ENCODE results near the gene GHR.

GHR gene

DNA sequence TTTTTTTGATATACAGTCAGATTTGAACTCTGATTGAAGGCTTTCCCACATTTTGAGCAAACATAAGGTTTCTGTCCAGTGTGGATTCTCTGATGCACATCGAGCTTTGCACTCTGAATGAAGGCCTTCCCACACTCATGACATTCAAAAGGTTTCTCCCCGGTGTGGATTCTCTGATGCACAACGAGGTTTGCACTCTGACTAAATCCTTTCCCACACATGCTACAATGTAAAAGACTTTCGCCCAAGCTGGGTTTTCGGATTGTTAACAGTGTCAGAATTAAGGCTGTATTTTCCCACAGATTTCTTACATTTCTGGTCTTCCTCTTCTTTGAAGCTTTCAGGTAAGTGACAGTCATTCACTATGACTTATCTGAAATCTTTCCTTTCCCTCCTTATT lies 44.3 kb downstream of the GHR start:
- DNase-seq: no peak

- DNase-seq: no peak
Observed at GRCh38 chr5:42467981-42468524, 44.8 kb downstream of the GHR start.

DNA sequence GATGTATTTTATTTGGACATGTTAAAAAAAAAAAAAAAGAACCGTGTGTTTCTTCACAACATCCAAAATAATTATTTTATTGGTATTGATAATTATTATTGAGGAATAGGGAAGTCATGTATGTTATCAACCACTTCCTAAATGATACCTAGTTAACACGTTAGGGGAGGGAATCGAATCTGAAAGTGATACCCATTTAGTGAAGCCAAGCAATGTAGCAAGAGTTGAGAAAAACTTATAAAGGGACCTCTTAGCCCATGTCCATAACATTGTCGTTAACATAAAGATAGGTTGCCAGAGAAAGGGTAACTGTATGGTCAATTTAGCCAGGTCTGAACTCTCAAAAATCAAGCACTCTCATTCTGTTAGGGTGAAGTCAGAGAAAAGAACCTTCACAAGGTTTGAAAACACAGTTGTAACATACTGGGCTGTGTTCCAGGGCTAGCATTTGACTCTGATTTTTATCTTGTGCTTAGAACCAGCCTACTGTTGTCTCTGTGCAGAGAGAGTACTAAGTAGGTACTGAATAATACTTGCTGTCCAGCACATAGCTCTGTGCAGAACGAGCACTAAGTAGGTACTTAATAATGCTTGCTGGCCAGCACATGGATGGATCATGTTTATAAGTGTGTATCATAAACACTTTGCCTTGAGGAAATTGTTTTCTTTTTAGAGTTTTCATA lies 60.4 kb downstream of the GHR start:
- no peak for DNase-seq

- DNase-seq: no peak
Observed at GRCh38 chr5:42487077-42487476, 63.8 kb downstream of the GHR start.

DNA sequence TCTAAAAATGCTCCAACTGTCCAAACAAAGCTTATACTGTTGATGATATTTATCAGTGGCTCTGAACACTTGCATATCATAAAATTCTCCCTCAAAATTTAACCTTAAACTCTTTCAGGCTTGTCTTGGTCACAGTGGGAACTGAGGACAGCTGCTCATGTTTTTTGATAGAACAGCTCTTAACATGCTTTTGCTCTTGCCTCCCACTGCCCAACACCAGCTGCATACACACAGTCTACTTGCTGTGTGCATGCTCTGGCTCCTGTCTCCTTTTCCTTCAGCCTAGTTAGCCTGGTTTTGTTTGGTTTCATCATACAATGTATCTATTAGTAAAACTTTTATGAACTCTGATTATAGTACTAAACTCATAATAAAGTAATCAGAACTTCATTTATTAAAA lies 64.6 kb downstream of the GHR start:
- DNase-seq: no peak

DNA sequence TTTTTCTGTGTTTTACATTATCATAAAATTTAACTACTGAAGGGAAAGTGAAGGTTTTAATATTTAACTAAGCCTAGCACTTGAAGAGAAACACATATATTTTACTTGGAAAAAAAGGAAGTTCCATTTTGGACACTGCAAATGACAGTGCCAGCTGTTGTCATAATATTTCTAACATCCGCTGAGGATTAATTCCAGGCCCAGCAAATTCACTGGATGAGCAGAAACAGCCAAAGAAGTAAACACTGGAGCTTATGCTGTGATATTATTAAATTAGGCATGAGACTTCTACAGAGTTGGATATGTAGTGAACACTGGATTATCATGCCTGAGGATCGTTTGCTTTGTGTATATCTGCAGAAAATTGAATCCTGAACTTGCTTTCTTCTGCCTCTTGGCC lies 67.6 kb downstream of the GHR start:
- DNase-seq: no peak

DNA sequence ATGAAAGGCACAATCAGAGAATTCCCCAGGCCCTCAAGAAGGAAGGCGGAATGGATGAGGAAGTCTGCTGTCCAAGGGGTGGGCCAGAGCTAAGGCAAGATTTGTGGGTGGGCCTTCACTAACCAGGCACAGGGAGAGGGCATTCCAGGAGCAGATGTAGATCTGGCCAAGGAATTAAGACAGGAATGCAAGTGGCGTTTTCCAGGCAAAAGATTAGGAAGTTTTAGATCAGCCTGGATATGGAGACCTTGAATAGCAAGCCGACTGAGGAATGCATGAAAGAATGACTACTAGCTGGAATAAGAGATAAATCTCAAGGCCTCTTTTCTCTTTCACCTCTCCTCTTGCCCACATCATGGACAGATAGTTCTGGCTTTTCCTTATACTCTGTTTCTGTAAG lies 68.5 kb downstream of the GHR start:
- DNase-seq: no peak

DNA sequence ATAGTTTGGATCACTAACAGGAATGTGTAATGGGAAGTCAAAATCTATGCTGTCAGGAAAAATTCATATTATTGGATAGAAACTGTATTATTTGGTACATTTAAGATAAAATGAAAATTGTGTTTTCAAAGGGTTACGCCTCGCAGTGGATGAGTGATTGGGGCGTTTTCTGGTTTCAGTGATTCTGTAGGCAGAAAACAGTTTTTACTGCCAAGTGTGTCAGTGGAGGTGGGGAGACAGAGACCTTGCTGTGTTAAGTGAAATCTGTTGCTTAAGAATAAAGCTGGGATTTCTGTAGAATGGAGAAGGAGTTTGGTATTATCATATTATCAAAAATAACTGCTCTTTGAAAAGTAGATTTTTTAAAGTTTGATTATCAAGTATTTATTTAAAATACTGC lies 69.7 kb downstream of the GHR start:
- no peak for DNase-seq

- no peak for DNase-seq
Observed at GRCh38 chr5:42494414-42494813, 71.2 kb downstream of the GHR start.

- no peak for DNase-seq
Observed at GRCh38 chr5:42495914-42496313, 72.7 kb downstream of the GHR start.

GRCh38 chr5:42496397-42497156 lies 73.3 kb downstream of the GHR start:
- DNase-seq: no peak

DNA sequence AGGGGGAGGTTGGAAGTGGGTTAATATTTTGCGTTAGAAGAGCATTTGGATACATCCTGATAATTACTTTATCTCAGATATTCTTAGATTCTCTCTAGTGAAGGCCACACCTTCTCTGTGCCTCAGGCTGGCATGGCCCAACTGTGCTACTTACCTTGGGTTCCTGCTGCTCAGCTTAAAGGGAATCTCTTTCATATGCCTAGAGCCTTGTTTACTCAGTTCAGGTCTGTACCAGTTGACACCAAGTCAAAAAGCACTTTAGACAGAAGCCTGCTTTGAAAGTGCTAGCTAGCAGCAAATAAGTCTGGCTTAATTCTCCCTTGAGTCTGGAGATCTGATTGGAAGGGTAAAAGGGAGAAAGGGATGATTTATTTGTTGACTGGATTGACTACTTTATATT lies 74.8 kb downstream of the GHR start:
- no peak for DNase-seq

DNA sequence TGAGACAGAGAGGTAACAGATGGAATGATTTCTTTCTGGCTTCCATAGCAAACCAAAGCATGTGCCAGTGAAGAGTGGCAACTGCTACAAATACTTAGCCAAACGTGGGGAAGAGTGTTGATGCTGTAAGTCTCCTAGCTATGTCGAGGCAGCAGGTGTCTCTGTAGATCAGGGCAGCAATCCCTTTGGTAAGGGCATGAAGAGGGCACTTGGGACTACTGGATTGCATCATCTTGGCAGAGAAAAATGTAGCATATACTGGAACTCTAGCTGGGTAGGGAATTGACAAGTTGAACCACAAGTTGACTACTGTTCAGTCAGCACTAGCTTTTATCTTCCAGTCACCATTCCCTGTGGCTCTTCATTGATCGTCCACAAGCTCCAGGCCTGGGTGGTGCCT lies 75.8 kb downstream of the GHR start:
- no peak for DNase-seq

GRCh38 chr5:42500003-42500599 lies 76.9 kb downstream of the GHR start:
- no peak for DNase-seq

- DNase-seq: no peak
Observed at GRCh38 chr5:42502613-42503470, 79.6 kb downstream of the GHR start.

- DNase-seq: no peak
Observed at GRCh38 chr5:42506662-42507061, 83.4 kb downstream of the GHR start.

GRCh38 chr5:42507451-42508097 lies 84.3 kb downstream of the GHR start:
- DNase-seq: no peak

- DNase-seq: no peak
Observed at GRCh38 chr5:42513246-42513645, 90.0 kb downstream of the GHR start.

DNA sequence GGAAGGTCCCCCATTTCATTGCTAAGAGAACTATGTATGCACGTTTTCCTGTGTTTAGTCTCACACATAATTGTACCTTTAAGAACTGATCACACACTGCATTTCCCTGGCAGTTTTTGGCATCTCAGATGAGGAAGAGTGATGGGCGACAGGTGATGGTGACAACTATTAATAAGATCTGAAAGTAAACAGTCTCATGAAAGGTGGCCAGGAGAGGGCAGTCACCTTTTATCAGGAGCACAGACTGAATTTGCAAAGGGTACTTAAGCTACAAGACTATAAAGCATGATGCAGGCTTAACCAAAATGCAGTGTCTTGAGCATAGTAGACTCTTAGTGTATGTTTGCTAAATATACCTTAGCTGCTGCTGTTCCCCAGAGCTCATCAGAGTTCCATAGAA lies 91.5 kb downstream of the GHR start:
- DNase-seq: no peak

DNA sequence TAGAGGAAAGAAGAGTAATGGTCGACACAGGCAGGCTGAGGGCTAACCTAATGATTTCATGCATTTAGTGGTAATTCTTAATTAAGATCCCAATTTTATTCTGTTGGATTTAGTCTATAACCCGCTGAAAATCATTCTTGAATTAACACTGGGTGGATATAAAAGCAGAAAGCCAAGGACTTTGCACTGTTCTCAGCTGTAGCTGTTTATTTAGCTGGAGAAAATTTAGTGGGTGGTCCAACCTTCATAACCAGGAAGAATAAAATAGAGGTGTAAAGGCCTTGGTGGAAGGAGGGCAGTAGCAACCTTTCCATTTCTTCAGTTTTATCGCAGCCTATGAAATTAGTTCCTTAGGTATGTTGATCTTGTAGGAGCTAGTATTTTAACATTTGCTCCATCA lies 92.3 kb downstream of the GHR start:
- no peak for DNase-seq

GRCh38 chr5:42516282-42517042 lies 93.2 kb downstream of the GHR start:
- no peak for DNase-seq

DNA sequence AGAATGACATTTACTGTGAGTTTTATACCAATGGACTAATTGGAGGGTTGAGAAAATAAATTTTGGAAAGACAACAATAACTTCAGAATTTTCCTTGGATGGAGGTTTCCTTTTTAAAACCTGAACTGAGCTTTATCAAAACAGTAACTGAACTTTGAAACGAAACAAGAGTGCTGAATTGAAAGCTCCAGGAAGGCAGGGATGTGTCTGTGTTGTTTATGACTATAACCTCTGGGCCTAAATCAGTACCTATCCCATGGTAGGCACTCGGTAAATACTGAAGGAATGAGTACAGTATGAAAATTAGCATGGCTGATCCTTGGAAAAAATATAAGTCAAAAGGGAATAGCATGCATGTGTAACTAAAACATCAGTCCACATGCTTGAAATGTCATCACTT lies 93.9 kb downstream of the GHR start:
- DNase-seq: no peak

All from activated T-cell treated with anti-CD3 and anti-CD28 coated beads for 4 hours (primary cell).